Epithelial cell of esophagus (primary cell): ENCODE data around the gene CRIP2.

Source experiments
- DNase-seq: peaks from one replicate; pipeline ENCODE4 v3.0.0; 2010; ENCODE audit warnings: low read depth
- H3K4me3 ChIP-seq: 2 replicates; pipeline ENCODE4 v1.5.1; 2011; ENCODE audit warnings: mild to moderate bottlenecking, low read length, control low read depth
- TF ChIP-seq, protein P1 (sequence below): IDR thresholded peaks from 2 replicates; pipeline ENCODE4 v1.5.1; 2011; ENCODE audit warnings: low read depth, mild to moderate bottlenecking, low read length, control low read depth, inconsistent platforms; ENCODE audit not compliant: insufficient read depth; ENCODE audit errors: missing control alignments

Gene CRIP2

DNA sequence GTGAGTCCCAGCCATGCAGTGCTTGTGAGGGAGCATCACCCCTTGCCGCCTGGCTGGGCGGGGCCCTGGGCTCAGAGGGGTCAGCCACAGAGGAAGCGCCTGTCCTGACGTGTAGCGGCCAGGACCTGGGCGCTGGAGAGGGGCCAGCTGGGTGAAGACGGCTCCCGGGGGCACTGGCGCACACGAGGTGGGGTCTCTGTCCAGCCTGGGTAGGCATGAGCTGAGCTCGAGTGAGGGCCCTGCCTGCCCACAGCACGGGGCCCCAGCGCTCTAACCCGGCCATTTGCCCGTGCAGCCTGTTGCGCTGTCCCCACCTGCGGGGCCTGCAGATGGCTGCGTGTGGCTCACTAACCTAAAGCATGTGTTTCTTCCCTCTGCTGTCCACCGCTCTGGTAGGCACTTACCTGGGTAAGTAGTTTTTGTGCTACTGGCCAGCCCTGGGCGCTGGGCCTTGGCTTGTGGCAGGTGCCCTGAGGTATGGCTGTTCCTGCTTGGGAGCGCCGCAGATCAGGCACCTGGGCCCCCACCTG, 6.6 kb upstream of the CRIP2 start:
- DNase-seq = no peak
- TF ChIP-seq, protein P1, sequence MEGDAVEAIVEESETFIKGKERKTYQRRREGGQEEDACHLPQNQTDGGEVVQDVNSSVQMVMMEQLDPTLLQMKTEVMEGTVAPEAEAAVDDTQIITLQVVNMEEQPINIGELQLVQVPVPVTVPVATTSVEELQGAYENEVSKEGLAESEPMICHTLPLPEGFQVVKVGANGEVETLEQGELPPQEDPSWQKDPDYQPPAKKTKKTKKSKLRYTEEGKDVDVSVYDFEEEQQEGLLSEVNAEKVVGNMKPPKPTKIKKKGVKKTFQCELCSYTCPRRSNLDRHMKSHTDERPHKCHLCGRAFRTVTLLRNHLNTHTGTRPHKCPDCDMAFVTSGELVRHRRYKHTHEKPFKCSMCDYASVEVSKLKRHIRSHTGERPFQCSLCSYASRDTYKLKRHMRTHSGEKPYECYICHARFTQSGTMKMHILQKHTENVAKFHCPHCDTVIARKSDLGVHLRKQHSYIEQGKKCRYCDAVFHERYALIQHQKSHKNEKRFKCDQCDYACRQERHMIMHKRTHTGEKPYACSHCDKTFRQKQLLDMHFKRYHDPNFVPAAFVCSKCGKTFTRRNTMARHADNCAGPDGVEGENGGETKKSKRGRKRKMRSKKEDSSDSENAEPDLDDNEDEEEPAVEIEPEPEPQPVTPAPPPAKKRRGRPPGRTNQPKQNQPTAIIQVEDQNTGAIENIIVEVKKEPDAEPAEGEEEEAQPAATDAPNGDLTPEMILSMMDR = no peak
- H3K4me3 ChIP-seq = no peak overlapping the region

DNA sequence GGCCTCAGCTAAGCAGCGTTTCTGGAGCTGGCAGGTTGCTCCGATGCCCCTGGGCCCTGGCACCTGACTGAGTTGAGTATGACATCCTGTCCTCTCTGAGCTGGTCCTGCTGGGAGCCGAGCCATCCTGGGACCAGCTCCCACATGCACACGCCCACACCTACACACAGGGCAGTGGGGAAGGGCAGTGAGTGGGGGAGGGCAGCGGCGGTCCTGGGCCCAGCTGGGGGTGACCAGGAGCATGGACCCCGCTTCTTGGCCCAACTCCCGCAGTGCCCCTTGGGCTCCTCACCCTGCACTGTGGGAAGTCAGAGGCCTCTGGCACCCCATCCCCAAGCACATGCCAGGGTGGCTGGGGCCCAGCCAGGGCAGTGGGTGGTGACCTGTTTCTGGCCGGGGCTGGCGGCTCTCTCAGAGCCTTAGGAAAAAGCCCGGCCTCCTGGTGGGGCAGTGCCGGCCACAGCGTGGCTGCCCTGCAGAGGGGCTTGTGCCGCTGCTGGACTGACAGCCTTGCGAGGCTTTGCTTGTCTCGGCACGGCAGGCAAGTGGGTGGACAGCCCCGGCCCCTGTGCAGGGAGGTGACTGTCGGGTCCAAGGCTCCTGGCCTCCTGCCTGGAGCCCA, 5.9 kb upstream of the CRIP2 start:
- TF ChIP-seq, protein P1 = no peak
- no peak for DNase-seq
- H3K4me3 ChIP-seq = no peak overlapping the region

DNA sequence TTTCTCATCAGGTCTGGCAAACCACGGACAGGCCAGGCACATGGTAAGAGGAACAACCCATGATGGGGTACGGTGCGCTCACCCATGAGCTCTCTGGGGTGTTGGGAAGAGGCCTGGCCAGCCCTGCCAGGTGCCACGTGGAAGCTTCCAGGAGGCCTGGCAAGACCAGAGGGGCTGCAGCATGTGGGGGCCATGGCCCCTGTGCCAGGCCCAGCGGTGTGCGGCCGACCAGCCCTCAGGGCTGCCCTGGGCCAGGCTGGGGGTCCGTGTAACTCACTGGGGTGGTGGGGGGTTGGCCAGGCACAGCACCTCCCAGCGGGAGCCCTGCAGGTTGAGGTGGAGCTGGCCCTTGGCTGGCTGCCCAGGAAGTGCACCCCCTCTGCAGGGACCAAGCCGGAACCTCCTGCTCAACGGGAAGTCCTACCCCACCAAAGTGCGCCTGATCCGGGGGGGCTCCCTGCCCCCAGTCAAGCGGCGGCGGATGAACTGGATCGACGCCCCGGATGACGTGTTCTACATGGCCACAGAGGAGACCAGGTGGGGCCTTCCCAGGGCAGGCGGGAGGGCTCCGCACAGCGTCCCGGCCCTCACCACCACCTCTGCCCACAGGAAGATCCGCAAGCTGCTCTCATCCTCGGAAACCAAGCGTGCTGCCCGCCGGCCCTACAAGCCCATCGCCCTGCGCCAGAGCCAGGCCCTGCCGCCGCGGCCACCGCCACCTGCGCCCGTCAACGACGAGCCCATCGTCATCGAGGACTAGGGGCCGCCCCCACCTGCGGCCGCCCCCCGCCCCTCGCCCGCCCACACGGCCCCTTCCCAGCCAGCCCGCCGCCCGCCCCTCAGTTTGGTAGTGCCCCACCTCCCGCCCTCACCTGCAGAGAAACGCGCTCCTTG, 4.9 kb upstream of the CRIP2 start:
- DNase-seq = no peak
- no peak overlapping the region for H3K4me3 ChIP-seq
- TF ChIP-seq, protein P1 = no peak

DNA sequence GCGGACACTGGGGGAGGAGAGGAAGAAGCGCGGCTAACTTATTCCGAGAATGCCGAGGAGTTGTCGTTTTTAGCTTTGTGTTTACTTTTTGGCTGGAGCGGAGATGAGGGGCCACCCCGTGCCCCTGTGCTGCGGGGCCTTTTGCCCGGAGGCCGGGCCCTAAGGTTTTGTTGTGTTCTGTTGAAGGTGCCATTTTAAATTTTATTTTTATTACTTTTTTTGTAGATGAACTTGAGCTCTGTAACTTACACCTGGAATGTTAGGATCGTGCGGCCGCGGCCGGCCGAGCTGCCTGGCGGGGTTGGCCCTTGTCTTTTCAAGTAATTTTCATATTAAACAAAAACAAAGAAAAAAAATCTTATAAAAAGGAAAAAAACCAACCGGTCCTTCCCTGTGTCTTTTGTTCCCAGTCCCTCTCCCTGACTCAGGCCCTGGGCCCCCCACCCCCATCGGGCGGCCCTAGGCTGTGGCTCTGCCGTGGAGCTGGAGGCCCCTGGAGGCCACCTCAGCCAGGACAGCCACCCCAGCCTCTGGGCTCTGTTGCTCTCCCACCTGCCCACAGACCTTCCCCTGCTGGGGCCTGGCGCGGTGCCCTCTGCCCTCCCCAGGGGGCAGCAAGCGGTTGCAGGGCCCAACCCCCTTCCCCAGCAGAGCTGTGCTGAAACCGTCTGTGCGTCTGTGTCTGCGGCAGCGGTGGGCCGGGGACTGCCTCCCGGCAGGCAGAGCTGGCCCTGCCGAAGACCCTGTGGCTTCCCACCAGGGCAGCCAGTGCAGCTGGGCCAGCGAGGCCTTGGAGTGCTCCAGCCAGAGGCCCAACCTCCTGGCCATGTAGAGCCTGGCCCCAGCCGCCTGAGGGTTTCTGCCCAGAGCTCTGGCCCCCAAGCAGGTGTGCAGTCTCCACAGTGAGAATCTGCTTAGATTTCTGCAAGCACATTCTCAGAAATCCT, 4.0 kb upstream of the CRIP2 start:
- TF ChIP-seq, protein P1 = no peak
- no peak for DNase-seq
- H3K4me3 ChIP-seq = no peak overlapping the region

DNA sequence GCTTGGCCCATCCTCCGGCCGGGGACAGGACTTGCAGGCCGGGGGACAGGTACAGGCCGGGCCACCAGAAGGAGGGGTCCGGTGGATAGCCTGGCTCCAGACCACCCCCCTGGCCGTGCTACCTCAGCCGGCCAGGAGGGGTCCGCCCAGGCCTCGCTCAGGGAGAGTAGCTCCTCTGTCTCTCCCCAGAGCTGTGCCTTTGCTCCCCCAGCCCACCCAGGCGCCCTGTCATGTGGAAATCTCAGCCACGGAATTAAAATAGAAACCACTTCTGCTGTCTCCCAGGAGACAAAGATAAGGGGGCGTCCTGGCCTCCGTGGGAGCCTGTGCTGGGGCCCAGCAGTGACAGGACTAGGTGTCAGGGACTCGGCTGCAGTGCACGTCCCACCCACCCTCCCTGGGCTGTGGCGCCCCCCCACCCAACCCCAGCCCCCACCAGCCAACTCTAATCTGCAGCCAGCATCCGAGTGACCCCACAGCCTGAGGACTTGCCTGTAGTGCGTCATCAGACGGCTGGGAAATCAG, 3.3 kb upstream of the CRIP2 start:
- no peak overlapping the region for H3K4me3 ChIP-seq
- TF ChIP-seq, protein P1 = no peak
- no peak for DNase-seq

DNA sequence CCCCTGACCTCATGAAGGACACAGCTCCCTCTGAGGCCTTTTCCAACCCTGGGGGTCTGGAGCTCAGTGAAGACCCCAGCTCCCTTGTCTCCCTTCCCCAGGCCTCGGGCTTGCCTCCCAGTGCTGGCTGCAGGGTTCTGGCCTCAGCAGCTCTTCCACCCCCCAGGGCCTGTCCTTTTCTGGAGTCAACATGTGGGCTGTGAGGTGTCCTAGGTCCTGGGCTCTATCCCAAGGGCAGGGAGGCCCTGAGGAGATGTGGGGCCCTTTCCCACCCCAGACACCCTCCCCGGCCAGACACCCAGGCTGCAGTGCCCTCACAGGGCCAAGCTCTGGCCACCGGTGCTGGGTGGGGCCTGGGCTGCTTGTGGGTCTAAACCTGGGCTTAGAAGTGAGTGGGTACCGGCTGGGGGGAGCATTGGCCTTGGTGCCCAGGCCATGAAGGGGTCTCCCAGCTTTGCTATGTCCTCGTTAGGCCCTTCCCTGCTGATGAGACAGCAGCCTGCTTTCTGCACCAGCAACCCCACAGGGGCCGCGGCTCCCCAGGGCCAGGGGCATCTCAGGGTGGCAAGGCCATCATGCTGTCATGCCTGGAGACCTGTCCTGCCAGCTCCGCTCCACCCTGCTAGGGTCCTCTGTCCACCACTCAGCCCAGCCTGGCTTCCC, 2.7 kb upstream of the CRIP2 start:
- TF ChIP-seq, protein P1 = no peak
- H3K4me3 ChIP-seq = no peak overlapping the region
- DNase-seq = no peak
